WTC11 (cell line): ENCODE measurements around the gene GPRC5B.

ENCODE experiments used
- ATF1 ChIP-seq: sonication (generic); formaldehyde crosslinking; IDR thresholded peaks from 2 replicates; pipeline ENCODE4 v1.8.1; 2023; ENCODE audit warnings: mild to moderate bottlenecking, moderate library complexity, missing genetic modification reagents
- CBFB ChIP-seq: sonication (generic); formaldehyde crosslinking; IDR thresholded peaks from 2 replicates; pipeline ENCODE4 v1.8.1; 2022; ENCODE audit warnings: mild to moderate bottlenecking, low read depth, missing genetic modification reagents
- CREB1 ChIP-seq: sonication (generic); formaldehyde crosslinking; IDR thresholded peaks from 2 replicates; pipeline ENCODE4 v1.8.0; 2023; ENCODE audit warnings: mild to moderate bottlenecking, missing genetic modification reagents
- HMGXB4 ChIP-seq: sonication (generic); formaldehyde crosslinking; IDR thresholded peaks from 2 replicates; pipeline ENCODE4 v1.8.1; 2023; ENCODE audit warnings: mild to moderate bottlenecking, moderate library complexity, missing genetic modification reagents
- JUN ChIP-seq: sonication (generic); formaldehyde crosslinking; IDR thresholded peaks from 2 replicates; pipeline ENCODE4 v1.8.0; 2023; ENCODE audit warnings: mild to moderate bottlenecking, missing genetic modification reagents
- KAT7 ChIP-seq: sonication (generic); formaldehyde crosslinking; IDR thresholded peaks from 2 replicates; pipeline ENCODE4 v1.8.1; 2023; ENCODE audit warnings: missing genetic modification reagents, mild to moderate bottlenecking, borderline replicate concordance
- MLX ChIP-seq: sonication (generic); formaldehyde crosslinking; IDR thresholded peaks from 2 replicates; pipeline ENCODE4 v1.8.1; 2023; ENCODE audit warnings: mild to moderate bottlenecking, missing genetic modification reagents, moderate library complexity
- NFE2L1 ChIP-seq: sonication (generic); formaldehyde crosslinking; IDR thresholded peaks from 2 replicates; pipeline ENCODE4 v1.8.1; 2023; ENCODE audit warnings: missing genetic modification reagents
- OVOL2 ChIP-seq: fragments of 250-450 bp; sonication (Bioruptor Pico); IDR thresholded peaks from 2 replicates; pipeline ENCODE4 v1.9.0; 2021; ENCODE audit warnings: mild to moderate bottlenecking, borderline replicate concordance
- TCF7 ChIP-seq: sonication (generic); formaldehyde crosslinking; IDR thresholded peaks from 2 replicates; pipeline ENCODE4 v1.8.0; 2022; ENCODE audit warnings: mild to moderate bottlenecking, low read depth, missing genetic modification reagents, moderate library complexity
- TEAD4 ChIP-seq: sonication (generic); formaldehyde crosslinking; IDR thresholded peaks from 2 replicates; pipeline ENCODE4 v1.8.0; 2022; ENCODE audit warnings: mild to moderate bottlenecking, missing genetic modification reagents
- USF2 ChIP-seq: sonication (generic); formaldehyde crosslinking; IDR thresholded peaks from 2 replicates; pipeline ENCODE4 v1.8.1; 2023; ENCODE audit warnings: mild to moderate bottlenecking, missing genetic modification reagents, moderate library complexity
- TF ChIP-seq, protein P1 (sequence below): fragments of 200-600 bp; IDR thresholded peaks from 2 replicates; pipeline ENCODE4 v1.8.0; 2022; ENCODE audit warnings: antibody characterized with exemption

DNA sequence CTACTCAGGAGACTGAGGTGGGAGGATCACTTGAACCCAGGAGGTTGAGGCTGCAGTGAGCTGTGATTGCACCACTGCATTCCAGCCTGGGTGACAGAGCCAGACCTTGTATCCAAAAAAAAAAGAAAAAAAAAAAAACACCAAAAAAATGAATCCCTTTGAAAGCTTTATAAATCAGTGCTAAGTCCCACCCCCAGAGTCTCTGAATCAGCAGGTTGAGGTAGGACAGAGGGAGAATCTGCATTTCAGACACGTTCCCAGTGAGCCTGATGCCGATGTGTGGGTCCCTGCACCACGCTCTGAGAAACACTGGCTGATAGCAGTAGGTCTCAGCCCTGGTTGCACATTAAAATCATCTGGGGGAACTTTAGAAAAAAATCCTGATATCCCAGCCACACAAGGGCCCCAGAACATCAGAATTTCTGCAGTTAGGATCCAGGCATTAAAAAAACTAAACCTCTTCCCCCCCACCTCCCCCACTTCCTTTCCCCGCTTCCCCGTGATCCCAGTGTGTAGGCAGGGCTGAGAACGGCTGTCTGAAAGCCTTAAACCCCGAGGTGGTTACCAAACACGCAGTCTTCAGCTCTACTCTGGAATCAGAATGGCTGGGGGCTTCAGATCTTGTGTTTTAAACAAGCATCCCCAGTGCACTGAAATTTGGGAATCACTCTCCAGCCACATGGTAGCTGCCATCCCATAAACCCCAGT is 27.3 kb upstream of the GPRC5B start:
- TF ChIP-seq NFE2L1 (CRISPR knock-in tag) (no peak), USF2 (CRISPR knock-in tag) (no peak), CREB1 (CRISPR knock-in tag) (no peak), JUN (CRISPR knock-in tag) (no peak), HMGXB4 (CRISPR knock-in tag) (no peak), OVOL2 (CRISPR knock-in tag) (no peak), ATF1 (no peak), KAT7 (CRISPR knock-in tag) (no peak), CBFB (no peak), TEAD4 (CRISPR knock-in tag) (no peak), MLX (CRISPR knock-in tag) (no peak), TCF7 (CRISPR knock-in tag) (no peak)
- TF ChIP-seq, protein P1, sequence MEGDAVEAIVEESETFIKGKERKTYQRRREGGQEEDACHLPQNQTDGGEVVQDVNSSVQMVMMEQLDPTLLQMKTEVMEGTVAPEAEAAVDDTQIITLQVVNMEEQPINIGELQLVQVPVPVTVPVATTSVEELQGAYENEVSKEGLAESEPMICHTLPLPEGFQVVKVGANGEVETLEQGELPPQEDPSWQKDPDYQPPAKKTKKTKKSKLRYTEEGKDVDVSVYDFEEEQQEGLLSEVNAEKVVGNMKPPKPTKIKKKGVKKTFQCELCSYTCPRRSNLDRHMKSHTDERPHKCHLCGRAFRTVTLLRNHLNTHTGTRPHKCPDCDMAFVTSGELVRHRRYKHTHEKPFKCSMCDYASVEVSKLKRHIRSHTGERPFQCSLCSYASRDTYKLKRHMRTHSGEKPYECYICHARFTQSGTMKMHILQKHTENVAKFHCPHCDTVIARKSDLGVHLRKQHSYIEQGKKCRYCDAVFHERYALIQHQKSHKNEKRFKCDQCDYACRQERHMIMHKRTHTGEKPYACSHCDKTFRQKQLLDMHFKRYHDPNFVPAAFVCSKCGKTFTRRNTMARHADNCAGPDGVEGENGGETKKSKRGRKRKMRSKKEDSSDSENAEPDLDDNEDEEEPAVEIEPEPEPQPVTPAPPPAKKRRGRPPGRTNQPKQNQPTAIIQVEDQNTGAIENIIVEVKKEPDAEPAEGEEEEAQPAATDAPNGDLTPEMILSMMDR, result no peak
